HCT116 (cell line): ENCODE results near the gene OR13G1. TPM values are rescaled to one million over a fixed set of nuclear protein-coding genes. Genes with fewer than 3 reads are reported as not detected.

Source experiments
- ATAC-seq: fragments of 200-7000 bp; cut with Tn5 transposase; 2 replicates; pipeline ENCODE4 v1.9.1; 2020; ENCODE audit warnings: mild to moderate bottlenecking, moderate library complexity
- BruUV-seq: library from RNA; stranded (reverse); fragments of 400-500 nt; replicated peaks from 2 replicates; lab custom pipeline; 2021; lab: Mats Ljungman, UMichigan
- CTCF ChIA-PET: fragments of 300-600 bp; sonication (Branson Sonifier 250); formaldehyde crosslinking; loops from one replicate; lab custom pipeline; 2021; ENCODE audit warnings: antibody characterized with exemption; lab: Charles Lee
- POLR2A ChIA-PET: fragments of 300-600, 350-600 bp; sonication (Branson Sonifier 250); formaldehyde crosslinking; loops from one replicate; lab custom pipeline; 2021; ENCODE audit warnings: antibody characterized with exemption; lab: Charles Lee
- RAD21 ChIA-PET, 2 experiments: fragments of 300-600 bp; sonication (Branson Sonifier 250); formaldehyde crosslinking; loops; one replicate each; lab custom pipeline; 2023; ENCODE audit warnings: low total read pairs in 2 of 2; ENCODE audit not compliant: uncharacterized antibody in 2 of 2, unreplicated experiment in 2 of 2, low non-redundant PET in 1 of 2; lab: Charles Lee
- DNase-seq: peaks from one replicate; pipeline ENCODE4 v3.0.0-alpha.2; 2010; ENCODE audit warnings: low read depth, low spot score
- H2AFZ ChIP-seq: fragments of 200-600 bp; shearing (Covaris generic), sonication (generic); 2 replicates; pipeline ENCODE4 v1.6.1; 2017; ENCODE audit warnings: low read depth, mixed run types, mixed read lengths, antibody characterized with exemption, low read length; ENCODE audit not compliant: poor library complexity, severe bottlenecking
- H3K27ac ChIP-seq: 2 replicates; pipeline ENCODE4 v1.5.1; 2012; ENCODE audit warnings: low read depth, low read length
- H3K27me3 ChIP-seq: fragments of 200-600 bp; sonication (generic); 2 replicates; pipeline ENCODE4 v1.6.1; 2016; ENCODE audit warnings: mixed run types, low read length, mixed read lengths; ENCODE audit not compliant: insufficient read depth
- H3K36me3 ChIP-seq, 2 experiments: fragments of 200-500 bp in 1 of 2; fragments of 200-600 bp in 1 of 2; sonication (Bioruptor generic) in 1 of 2; sonication (generic) in 1 of 2; 2 replicates each; pipeline versions ENCODE4 v1.5.1 to v1.6.1; 2014 to 2016; ENCODE audit warnings: low read length in 2 of 2, inconsistent platforms in 1 of 2, mixed read lengths in 1 of 2, mixed run types in 1 of 2; ENCODE audit not compliant: insufficient read depth in 2 of 2, control insufficient read depth in 1 of 2
- H3K4me1 ChIP-seq, 2 experiments: fragments of 200-600 bp in 1 of 2; sonication (generic) in 1 of 2; 2 replicates each; pipeline versions ENCODE4 v1.5.1 to v1.6.1; 2012 to 2017; ENCODE audit warnings: low read length in 2 of 2, inconsistent platforms in 1 of 2, mild to moderate bottlenecking in 1 of 2, mixed read lengths in 1 of 2, mixed run types in 1 of 2, moderate library complexity in 1 of 2; ENCODE audit not compliant: insufficient read depth in 2 of 2, control insufficient read depth in 1 of 2
- H3K4me2 ChIP-seq: fragments of 200-600 bp; sonication (generic); 2 replicates; pipeline ENCODE4 v1.6.1; 2017; ENCODE audit warnings: mixed run types, low read length, mixed read lengths
- H3K4me3 ChIP-seq, 2 experiments: fragments of 200-600 bp in 1 of 2; sonication (generic) in 1 of 2; replicated peaks in 1 of 2; 2 replicates each; pipeline ENCODE4 v1.5.1; 2011 to 2016; ENCODE audit warnings: low read length in 2 of 2, control low read depth in 1 of 2, low read depth in 1 of 2, mild to moderate bottlenecking in 1 of 2, mixed read lengths in 1 of 2, mixed run types in 1 of 2
- H3K79me2 ChIP-seq: fragments of 200-600 bp; sonication (generic); 2 replicates; pipeline ENCODE4 v1.6.1; 2017; ENCODE audit warnings: mild to moderate bottlenecking, mixed run types, low read length, moderate library complexity, mixed read lengths; ENCODE audit not compliant: insufficient read depth
- H3K9ac ChIP-seq: fragments of 200-600 bp; sonication (generic); 2 replicates; pipeline ENCODE4 v1.6.1; 2016; ENCODE audit warnings: low read length, mixed read lengths
- H3K9me2 ChIP-seq: fragments of 200-600 bp; sonication (generic), shearing (Covaris generic); 2 replicates; pipeline ENCODE4 v1.6.1; 2017; ENCODE audit warnings: mixed run types, mild to moderate bottlenecking, moderate library complexity; ENCODE audit not compliant: insufficient read depth
- H3K9me3 ChIP-seq, 2 experiments: fragments of 200-500 bp in 1 of 2; fragments of 200-600 bp in 1 of 2; sonication (Bioruptor generic) in 1 of 2; sonication (generic) in 1 of 2; 2 replicates each; pipeline ENCODE4 v1.6.1; 2014 to 2017; ENCODE audit warnings: low read length in 2 of 2, mixed read lengths in 2 of 2, inconsistent platforms in 1 of 2, low read depth in 1 of 2, mild to moderate bottlenecking in 1 of 2, mixed run types in 1 of 2, moderate library complexity in 1 of 2; ENCODE audit not compliant: control insufficient read depth in 1 of 2, insufficient read depth in 1 of 2
- H4K20me1 ChIP-seq: fragments of 200-600 bp; sonication (generic), shearing (Covaris generic); 2 replicates; pipeline ENCODE4 v1.6.1; 2017; ENCODE audit warnings: mixed run types, mild to moderate bottlenecking, moderate library complexity; ENCODE audit not compliant: insufficient read depth
- CBX3 ChIP-seq: IDR thresholded peaks from 2 replicates; pipeline ENCODE4 v1.6.1; 2012; ENCODE audit warnings: low read depth
- CEBPB ChIP-seq: IDR thresholded peaks from 2 replicates; pipeline ENCODE4 v1.6.1; 2012; ENCODE audit warnings: low read depth
- EGR1 ChIP-seq: IDR thresholded peaks from 2 replicates; pipeline ENCODE4 v1.6.1; 2012; ENCODE audit warnings: low read depth
- ELF1 ChIP-seq: IDR thresholded peaks from 2 replicates; pipeline ENCODE4 v1.6.1; 2012; ENCODE audit warnings: low read depth, borderline replicate concordance
- JUND ChIP-seq: IDR thresholded peaks from 2 replicates; pipeline ENCODE4 v1.6.1; 2012
- MAX ChIP-seq: IDR thresholded peaks from 2 replicates; pipeline ENCODE4 v1.6.1; 2012
- POLR2A ChIP-seq: IDR thresholded peaks from 2 replicates; pipeline ENCODE4 v1.7.0; 2011; ENCODE audit warnings: borderline replicate concordance; ENCODE audit not compliant: insufficient read depth, insufficient read length; ENCODE audit errors: extremely low read depth
- RAD21 ChIP-seq: IDR thresholded peaks from 2 replicates; pipeline ENCODE4 v1.6.1; 2012; ENCODE audit warnings: low read depth, mild to moderate bottlenecking
- REST ChIP-seq: IDR thresholded peaks from 2 replicates; pipeline ENCODE4 v1.6.1; 2012; ENCODE audit warnings: low read depth
- SIN3A ChIP-seq: IDR thresholded peaks from 2 replicates; pipeline ENCODE4 v1.6.1; 2012; ENCODE audit warnings: low read depth
- YY1 ChIP-seq: IDR thresholded peaks from 2 replicates; pipeline ENCODE4 v1.6.1; 2011; ENCODE audit warnings: low read length, low read depth, moderate library complexity, mild to moderate bottlenecking; ENCODE audit not compliant: insufficient replicate concordance; ENCODE audit errors: extremely low read depth
- ZFX ChIP-seq: fragments of 450-650 bp; IDR thresholded peaks from 2 replicates; pipeline ENCODE4 v1.6.1; 2017
- ZNF274 ChIP-seq: fragments of 200-500 bp; sonication (Bioruptor generic); IDR thresholded peaks from 2 replicates; pipeline ENCODE4 v1.6.1; 2014; ENCODE audit warnings: mild to moderate bottlenecking, low read depth, low read length, inconsistent platforms
- intact Hi-C: fragments of 100-400 bp; cut with micrococcal nuclease; formaldehyde crosslinking; loops from 2 replicates; pipeline ENCODE4 v1.10.0; 2022
- total RNA-seq: library from RNA; stranded (reverse); gene quantifications from one replicate; pipeline ENCODE4 v1.2.1, GENCODE V29; 2021; ENCODE audit not compliant: unreplicated experiment

The OR13G1 gene
- total RNA-seq, 1 experiment from 2014 or later = not detected

DNA sequence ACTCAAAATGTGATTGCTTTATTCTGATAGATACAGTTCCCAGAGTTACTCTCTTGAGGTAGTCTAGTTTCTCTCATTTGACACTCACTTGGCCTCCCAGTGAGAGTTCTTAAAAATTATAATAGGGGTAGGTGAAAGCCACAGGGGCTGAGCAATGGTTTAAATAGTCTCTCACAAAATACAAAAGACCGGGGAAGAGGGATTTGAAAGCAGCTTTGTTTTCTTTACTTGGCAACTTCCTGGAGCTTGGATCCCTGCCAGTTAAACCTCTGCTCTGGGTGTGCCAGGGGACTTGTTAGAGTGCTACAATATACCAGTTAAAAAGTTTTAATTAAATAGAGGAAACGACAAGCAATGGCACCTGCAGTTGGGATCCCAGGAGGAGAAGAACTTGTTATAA lies 31.7 kb downstream of the OR13G1 start:
- ChIA-PET CTCF (no interaction called here), RAD21 (no interaction called here), POLR2A (no interaction called here)
- no peaks in the 10 kb centered on the region for H3K9me3 ChIP-seq
- no peaks in the 10 kb centered on the region for H3K9me2 ChIP-seq
- no peaks in the 10 kb centered on the region for H3K4me1 ChIP-seq
- H3K4me3 ChIP-seq = no peak overlapping the region
- no peak for ATAC-seq
- intact Hi-C loops = no loop called here
- no peak overlapping the region for H3K4me2 ChIP-seq
- no peaks in the 10 kb centered on the region for H4K20me1 ChIP-seq
- DNase-seq = no peak
- H3K27ac ChIP-seq = no peak overlapping the region
- no peaks in the 10 kb centered on the region for H3K79me2 ChIP-seq
- no peak overlapping the region for H2AFZ ChIP-seq
- H3K9ac ChIP-seq = no peak overlapping the region
- no peaks in the 10 kb centered on the region for H3K27me3 ChIP-seq
- BruUV-seq = no TSS peak
- TF ChIP-seq CBX3 = no peak
- no peak for TF ChIP-seq SIN3A
- TF ChIP-seq POLR2A = no peak
- no peak for TF ChIP-seq ELF1
- no peak for TF ChIP-seq RAD21
- no peak for TF ChIP-seq MAX
- TF ChIP-seq YY1 = no peak
- no peak for TF ChIP-seq ZNF274
- no peak for TF ChIP-seq REST
- no peak for TF ChIP-seq JUND
- TF ChIP-seq EGR1 = no peak
- TF ChIP-seq ZFX = no peak
- no peak for TF ChIP-seq CEBPB
- no peaks in the 10 kb centered on the region for H3K36me3 ChIP-seq
